HPDE6-E6E7 (cell line): Measurements from ENCODE around the gene RASGRP3.

Source experiments
- DNase-seq: peaks from one replicate; pipeline ENCODE4 v3.0.0; 2011; ENCODE audit warnings: missing footprints; ENCODE audit errors: extremely low spot score

RASGRP3 gene

GRCh38 chr2:33492399-33493134 is 16.1 kb downstream of the RASGRP3 start:
- DNase-seq = no peak

GRCh38 chr2:33494155-33494779 is 17.8 kb downstream of the RASGRP3 start:
- no peak for DNase-seq

- no peak for DNase-seq
Measured at GRCh38 chr2:33494877-33495641, 18.6 kb downstream of the RASGRP3 start.

- DNase-seq = no peak
Measured at GRCh38 chr2:33495683-33496082, 19.2 kb downstream of the RASGRP3 start.

- no peak for DNase-seq
Measured at GRCh38 chr2:33496150-33496549, 19.7 kb downstream of the RASGRP3 start.

GRCh38 chr2:33496726-33497125 is 20.3 kb downstream of the RASGRP3 start:
- no peak for DNase-seq

GRCh38 chr2:33497221-33497650 is 20.8 kb downstream of the RASGRP3 start:
- no peak for DNase-seq

GRCh38 chr2:33498291-33498956 is 22.0 kb downstream of the RASGRP3 start:
- no peak for DNase-seq

GRCh38 chr2:33500177-33500576 is 23.7 kb downstream of the RASGRP3 start:
- no peak for DNase-seq

- no peak for DNase-seq
Measured at GRCh38 chr2:33502025-33502424, 25.6 kb downstream of the RASGRP3 start.

- DNase-seq = no peak
Measured at GRCh38 chr2:33503002-33503401, 26.6 kb downstream of the RASGRP3 start.

- DNase-seq = no peak
Measured at GRCh38 chr2:33505966-33506365, 29.5 kb downstream of the RASGRP3 start.

GRCh38 chr2:33509908-33510585 is 33.6 kb downstream of the RASGRP3 start:
- no peak for DNase-seq

- DNase-seq = no peak
Measured at GRCh38 chr2:33510586-33510968, 34.1 kb downstream of the RASGRP3 start.

- DNase-seq = no peak
Measured at GRCh38 chr2:33511141-33511540, 34.7 kb downstream of the RASGRP3 start.

GRCh38 chr2:33512112-33512511 is 35.7 kb downstream of the RASGRP3 start:
- DNase-seq = no peak

- no peak for DNase-seq
Measured at GRCh38 chr2:33513480-33513879, 37.0 kb downstream of the RASGRP3 start.

- no peak for DNase-seq
Measured at GRCh38 chr2:33516456-33516995, 40.1 kb downstream of the RASGRP3 start.

- DNase-seq = no peak
Measured at GRCh38 chr2:33518200-33518599, 41.8 kb downstream of the RASGRP3 start.

- no peak for DNase-seq
Measured at GRCh38 chr2:33518929-33519328, 42.5 kb downstream of the RASGRP3 start.

GRCh38 chr2:33521791-33522281 is 45.4 kb downstream of the RASGRP3 start:
- DNase-seq = no peak
